HEK293 (cell line): ENCODE results near the gene ISOC2.
A peak's percentile ranks its signal among the peaks of the same experiment; 100 is the strongest.

ENCODE experiments used
- BCL11B ChIP-seq: fragments of 450-650 bp; formaldehyde crosslinking; IDR thresholded peaks from 2 replicates; pipeline ENCODE4 v1.5.1; 2016; ENCODE audit warnings: low read depth, missing biosample characterization, missing genetic modification characterization
- BCL6B ChIP-seq: fragments of 450-650 bp; formaldehyde crosslinking; IDR thresholded peaks from 2 replicates; pipeline ENCODE4 v1.5.1; 2017; ENCODE audit warnings: missing biosample characterization, missing genetic modification characterization
- GFI1B ChIP-seq: fragments of 450-650 bp; formaldehyde crosslinking; IDR thresholded peaks from 2 replicates; pipeline ENCODE4 v1.5.1; 2016; ENCODE audit warnings: missing biosample characterization, missing genetic modification characterization
- GLIS1 ChIP-seq: fragments of 450-650 bp; formaldehyde crosslinking; IDR thresholded peaks from 2 replicates; pipeline ENCODE4 v1.5.1; 2016; ENCODE audit warnings: missing biosample characterization, missing genetic modification characterization
- IKZF3 ChIP-seq: fragments of 450-650 bp; IDR thresholded peaks from 2 replicates; pipeline ENCODE4 v1.5.0; 2018; ENCODE audit warnings: missing biosample characterization, mild to moderate bottlenecking, missing genetic modification characterization, moderate library complexity
- OSR2 ChIP-seq: fragments of 450-650 bp; formaldehyde crosslinking; IDR thresholded peaks from 2 replicates; pipeline ENCODE4 v1.5.1; 2016; ENCODE audit warnings: missing biosample characterization, missing genetic modification characterization
- SALL2 ChIP-seq: fragments of 450-650 bp; formaldehyde crosslinking; IDR thresholded peaks from 2 replicates; pipeline ENCODE4 v1.5.0; 2017; ENCODE audit warnings: missing biosample characterization, mild to moderate bottlenecking, missing genetic modification characterization, borderline replicate concordance
- SP3 ChIP-seq: fragments of 450-650 bp; formaldehyde crosslinking; IDR thresholded peaks from 2 replicates; pipeline ENCODE4 v1.5.1; 2016; ENCODE audit warnings: missing biosample characterization, missing genetic modification characterization
- TCF7L2 ChIP-seq: IDR thresholded peaks from 2 replicates; pipeline ENCODE4 v1.6.1; 2011; ENCODE audit warnings: low read depth, mild to moderate bottlenecking, inconsistent platforms, low read length, moderate library complexity, borderline replicate concordance
- ZBTB21 ChIP-seq: fragments of 450-650 bp; formaldehyde crosslinking; IDR thresholded peaks from 2 replicates; pipeline ENCODE4 v1.5.1; 2017; ENCODE audit warnings: missing biosample characterization, missing genetic modification characterization
- ZBTB7A ChIP-seq: fragments of 450-650 bp; formaldehyde crosslinking; IDR thresholded peaks from 2 replicates; pipeline ENCODE4 v1.5.1; 2016; ENCODE audit warnings: low read depth, missing biosample characterization, missing genetic modification characterization
- ZFP3 ChIP-seq: fragments of 450-650 bp; formaldehyde crosslinking; IDR thresholded peaks from 2 replicates; pipeline ENCODE4 v1.5.1; 2016; ENCODE audit warnings: low read depth, missing biosample characterization, missing genetic modification characterization
- ZFP37 ChIP-seq: fragments of 450-650 bp; formaldehyde crosslinking; IDR thresholded peaks from 2 replicates; pipeline ENCODE4 v1.5.1; 2016; ENCODE audit warnings: missing biosample characterization, missing genetic modification characterization
- ZFP41 ChIP-seq: fragments of 450-650 bp; formaldehyde crosslinking; IDR thresholded peaks from 2 replicates; pipeline ENCODE4 v1.5.1; 2016; ENCODE audit warnings: missing biosample characterization, missing genetic modification characterization, borderline replicate concordance
- ZNF140 ChIP-seq: fragments of 450-650 bp; formaldehyde crosslinking; IDR thresholded peaks from 2 replicates; pipeline ENCODE4 v1.5.1; 2016; ENCODE audit warnings: missing biosample characterization, missing genetic modification characterization
- ZNF19 ChIP-seq: fragments of 450-650 bp; formaldehyde crosslinking; IDR thresholded peaks from 2 replicates; pipeline ENCODE4; 2016; ENCODE audit warnings: missing biosample characterization, missing genetic modification characterization, low read depth
- ZNF2 ChIP-seq: fragments of 450-650 bp; formaldehyde crosslinking; IDR thresholded peaks from 2 replicates; pipeline ENCODE4 v1.5.1; 2016; ENCODE audit warnings: missing biosample characterization, missing genetic modification characterization
- ZNF202 ChIP-seq: fragments of 450-650 bp; formaldehyde crosslinking; IDR thresholded peaks from 2 replicates; pipeline ENCODE4 v1.5.1; 2016; ENCODE audit warnings: missing biosample characterization, missing genetic modification characterization, borderline replicate concordance
- ZNF214 ChIP-seq: fragments of 450-650 bp; formaldehyde crosslinking; IDR thresholded peaks from 2 replicates; pipeline ENCODE4 v1.5.1; 2017; ENCODE audit warnings: missing biosample characterization, mild to moderate bottlenecking, missing genetic modification characterization, borderline replicate concordance
- ZNF341 ChIP-seq: fragments of 450-650 bp; formaldehyde crosslinking; IDR thresholded peaks from 2 replicates; pipeline ENCODE4; 2016; ENCODE audit warnings: low read depth, missing biosample characterization, missing genetic modification characterization
- ZNF394 ChIP-seq: fragments of 450-650 bp; formaldehyde crosslinking; IDR thresholded peaks from 2 replicates; pipeline ENCODE4 v1.5.1; 2016; ENCODE audit warnings: missing biosample characterization, missing genetic modification characterization, mild to moderate bottlenecking, moderate library complexity, borderline replicate concordance
- ZNF433 ChIP-seq: fragments of 450-650 bp; formaldehyde crosslinking; IDR thresholded peaks from 2 replicates; pipeline ENCODE4 v1.5.1; 2016; ENCODE audit warnings: missing biosample characterization, missing genetic modification characterization, low read depth
- ZNF473 ChIP-seq: fragments of 450-650 bp; formaldehyde crosslinking; IDR thresholded peaks from 2 replicates; pipeline ENCODE4 v1.5.1; 2017; ENCODE audit warnings: missing biosample characterization, missing genetic modification characterization
- ZNF513 ChIP-seq: fragments of 450-650 bp; IDR thresholded peaks from 2 replicates; pipeline ENCODE4 v1.5.1; 2018; ENCODE audit warnings: missing biosample characterization, missing genetic modification characterization
- ZNF521 ChIP-seq: fragments of 450-650 bp; formaldehyde crosslinking; IDR thresholded peaks from 2 replicates; pipeline ENCODE4 v1.5.1; 2017; ENCODE audit warnings: missing biosample characterization, mild to moderate bottlenecking, missing genetic modification characterization
- ZNF580 ChIP-seq: fragments of 450-650 bp; formaldehyde crosslinking; IDR thresholded peaks from 2 replicates; pipeline ENCODE4 v1.5.1; 2016; ENCODE audit warnings: missing biosample characterization, missing genetic modification characterization
- ZNF596 ChIP-seq: fragments of 450-650 bp; IDR thresholded peaks from 2 replicates; pipeline ENCODE4 v1.5.0; 2018; ENCODE audit warnings: missing biosample characterization, mild to moderate bottlenecking, missing genetic modification characterization, moderate library complexity
- ZNF600 ChIP-seq: fragments of 450-650 bp; formaldehyde crosslinking; IDR thresholded peaks from 2 replicates; pipeline ENCODE4 v1.5.1; 2016; ENCODE audit warnings: missing biosample characterization, missing genetic modification characterization
- ZNF626 ChIP-seq: fragments of 450-650 bp; sonication (Bioruptor Pico); formaldehyde crosslinking; IDR thresholded peaks from 2 replicates; pipeline ENCODE4 v1.5.1; 2018; ENCODE audit warnings: missing biosample characterization, missing genetic modification characterization, inconsistent platforms
- ZNF830 ChIP-seq: fragments of 450-650 bp; IDR thresholded peaks from 2 replicates; pipeline ENCODE4 v1.5.0; 2018; ENCODE audit warnings: missing biosample characterization, missing genetic modification characterization, low read depth, mild to moderate bottlenecking, moderate library complexity
- ZSCAN16 ChIP-seq: fragments of 450-650 bp; formaldehyde crosslinking; IDR thresholded peaks from 2 replicates; pipeline ENCODE4 v1.5.1; 2016; ENCODE audit warnings: missing biosample characterization, missing genetic modification characterization
- ZXDB ChIP-seq: fragments of 450-650 bp; formaldehyde crosslinking; IDR thresholded peaks from 2 replicates; pipeline ENCODE4 v1.5.1; 2016; ENCODE audit warnings: missing biosample characterization, missing genetic modification characterization
- TF ChIP-seq, protein P1 (sequence below): fragments of 450-650 bp; formaldehyde crosslinking; IDR thresholded peaks from 2 replicates; pipeline ENCODE4 v1.5.1; 2016; ENCODE audit warnings: missing biosample characterization, missing genetic modification characterization
- TF ChIP-seq, protein P2 (sequence below): fragments of 450-650 bp; formaldehyde crosslinking; IDR thresholded peaks from 2 replicates; pipeline ENCODE4 v1.5.1; 2016; ENCODE audit warnings: missing biosample characterization, missing genetic modification characterization

The ISOC2 gene

GRCh38 chr19:55484593-55485438 is 23.4 kb upstream of the ISOC2 start, which contains the start of gene NAT14 (continued):
- TF ChIP-seq ZBTB7A (tag by site-specific recombination): no peak
- TF ChIP-seq ZNF394 (tag by site-specific recombination): no peak
- no peak for TF ChIP-seq ZNF521 (tag by site-specific recombination)
- no peak for TF ChIP-seq ZSCAN16 (tag by site-specific recombination)
- TF ChIP-seq ZNF433 (tag by site-specific recombination): no peak
- no peak for TF ChIP-seq ZFP37 (tag by site-specific recombination)
- no peak for TF ChIP-seq ZNF626 (tag by site-specific recombination)
- no peak for TF ChIP-seq ZNF2 (tag by site-specific recombination)
- TF ChIP-seq IKZF3 (tag by site-specific recombination): peak; percentile 39; the same call in 1 of the 2 replicates
- no peak for TF ChIP-seq SALL2 (tag by site-specific recombination)
- TF ChIP-seq ZNF341 (tag by site-specific recombination): peak; percentile 38; the same call in 1 of the 2 replicates
- no peak for TF ChIP-seq ZNF202 (tag by site-specific recombination)
- TF ChIP-seq ZNF19 (tag by site-specific recombination): no peak
- TF ChIP-seq SP3 (tag by site-specific recombination): peak; percentile 63; the same call in 1 of the 2 replicates
- TF ChIP-seq BCL11B (tag by site-specific recombination): no peak
- no peak for TF ChIP-seq ZNF473 (tag by site-specific recombination)
- no peak for TF ChIP-seq ZNF580 (tag by site-specific recombination)
- TF ChIP-seq ZNF140 (tag by site-specific recombination): no peak
- TF ChIP-seq ZXDB (tag by site-specific recombination): 0 out of 2 replicates have a peak, but pooled peaks have one; percentile 27
- no peak for TF ChIP-seq ZNF596
- TF ChIP-seq TCF7L2: no peak
- no peak for TF ChIP-seq ZNF830 (tag by site-specific recombination)
- TF ChIP-seq GLIS1 (tag by site-specific recombination): peak; percentile 67
- peak; percentile 52; the same call in 1 of the 2 replicates for TF ChIP-seq ZBTB21
- TF ChIP-seq BCL6B (tag by site-specific recombination): no peak
- no peak for TF ChIP-seq ZNF513
- TF ChIP-seq, protein P1, sequence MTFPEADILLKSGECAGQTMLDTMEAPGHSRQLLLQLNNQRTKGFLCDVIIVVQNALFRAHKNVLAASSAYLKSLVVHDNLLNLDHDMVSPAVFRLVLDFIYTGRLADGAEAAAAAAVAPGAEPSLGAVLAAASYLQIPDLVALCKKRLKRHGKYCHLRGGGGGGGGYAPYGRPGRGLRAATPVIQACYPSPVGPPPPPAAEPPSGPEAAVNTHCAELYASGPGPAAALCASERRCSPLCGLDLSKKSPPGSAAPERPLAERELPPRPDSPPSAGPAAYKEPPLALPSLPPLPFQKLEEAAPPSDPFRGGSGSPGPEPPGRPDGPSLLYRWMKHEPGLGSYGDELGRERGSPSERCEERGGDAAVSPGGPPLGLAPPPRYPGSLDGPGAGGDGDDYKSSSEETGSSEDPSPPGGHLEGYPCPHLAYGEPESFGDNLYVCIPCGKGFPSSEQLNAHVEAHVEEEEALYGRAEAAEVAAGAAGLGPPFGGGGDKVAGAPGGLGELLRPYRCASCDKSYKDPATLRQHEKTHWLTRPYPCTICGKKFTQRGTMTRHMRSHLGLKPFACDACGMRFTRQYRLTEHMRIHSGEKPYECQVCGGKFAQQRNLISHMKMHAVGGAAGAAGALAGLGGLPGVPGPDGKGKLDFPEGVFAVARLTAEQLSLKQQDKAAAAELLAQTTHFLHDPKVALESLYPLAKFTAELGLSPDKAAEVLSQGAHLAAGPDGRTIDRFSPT (tag by site-specific recombination): no peak
- no peak for TF ChIP-seq OSR2
- TF ChIP-seq GFI1B (tag by site-specific recombination): no peak
- TF ChIP-seq ZNF600 (tag by site-specific recombination): 0 out of 2 replicates have a peak, but pooled peaks have one; percentile 21
- no peak for TF ChIP-seq ZNF214 (tag by site-specific recombination)
- TF ChIP-seq ZFP41: no peak
- no peak for TF ChIP-seq ZFP3 (tag by site-specific recombination)
- TF ChIP-seq, protein P2, sequence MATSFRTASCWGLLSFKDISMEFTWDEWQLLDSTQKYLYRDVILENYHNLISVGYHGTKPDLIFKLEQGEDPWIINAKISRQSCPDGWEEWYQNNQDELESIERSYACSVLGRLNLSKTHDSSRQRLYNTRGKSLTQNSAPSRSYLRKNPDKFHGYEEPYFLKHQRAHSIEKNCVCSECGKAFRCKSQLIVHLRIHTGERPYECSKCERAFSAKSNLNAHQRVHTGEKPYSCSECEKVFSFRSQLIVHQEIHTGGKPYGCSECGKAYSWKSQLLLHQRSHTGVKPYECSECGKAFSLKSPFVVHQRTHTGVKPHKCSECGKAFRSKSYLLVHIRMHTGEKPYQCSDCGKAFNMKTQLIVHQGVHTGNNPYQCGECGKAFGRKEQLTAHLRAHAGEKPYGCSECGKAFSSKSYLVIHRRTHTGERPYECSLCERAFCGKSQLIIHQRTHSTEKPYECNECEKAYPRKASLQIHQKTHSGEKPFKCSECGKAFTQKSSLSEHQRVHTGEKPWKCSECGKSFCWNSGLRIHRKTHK: no peak
